ENCODE results near the gene RAB10. TPM values are rescaled to one million over a fixed set of nuclear protein-coding genes. Genes with fewer than 3 reads are reported as not detected.

Gene RAB10
- total and polyA plus RNA-seq, 2 of the 13 experiments (the other 11 are each of a cell fraction or from before 2014, with no cell fraction given), result 48.2 to 120 TPM

DNA sequence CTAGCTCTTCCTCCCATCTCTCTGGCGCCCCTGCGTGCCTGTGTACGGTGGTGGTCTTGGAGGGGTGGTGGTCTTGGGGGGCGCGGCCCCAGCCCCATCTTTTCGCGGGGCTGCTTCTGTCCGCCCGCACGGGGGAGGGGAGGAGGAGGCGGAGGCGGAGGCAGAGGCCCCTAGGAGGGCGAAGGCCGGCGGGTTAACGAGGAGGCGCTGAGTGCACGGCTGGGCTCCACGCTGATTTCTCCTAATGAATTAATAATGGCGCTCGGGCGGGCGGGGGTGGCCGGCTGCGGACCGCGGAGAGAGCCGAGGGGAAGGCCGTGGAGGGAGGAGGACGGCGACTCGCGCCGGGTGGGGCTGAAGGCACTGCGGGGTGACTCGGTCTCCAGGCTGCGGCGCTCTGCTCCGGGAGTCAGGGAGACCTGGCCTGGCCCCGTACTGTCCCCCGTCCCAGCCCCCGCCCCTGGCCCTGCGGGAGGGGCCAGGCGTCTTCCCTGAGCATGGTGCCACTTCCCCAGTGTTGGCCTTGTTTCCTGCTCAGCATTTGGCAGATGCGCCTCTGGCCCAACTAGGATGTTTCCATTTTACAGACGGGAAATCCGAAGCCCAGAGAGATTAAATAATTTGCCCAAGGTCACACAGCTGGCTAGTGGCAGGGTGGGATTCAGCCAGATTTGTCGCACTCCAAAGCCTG is 145.0 kb downstream of the RAB10 start (continued):
- TF ChIP-seq ZHX1 (CRISPR knock-in tag; IDR thresholded peaks at IDR 0.05; ENCODE audit: low read depth) (no peak), ZBTB2 (CRISPR knock-in tag; IDR thresholded peaks at IDR 0.05; ENCODE audit: low read depth) (no peak), ZBTB7A (CRISPR knock-in tag; IDR thresholded peaks at IDR 0.05) (peak; percentile 50; the same call in 1 of the 2 replicates), ZMYM3 (CRISPR knock-in tag; IDR thresholded peaks at IDR 0.05) (0 out of 2 replicates have a peak, but pooled peaks have one; percentile 53), ZNF317 (CRISPR knock-in tag; IDR thresholded peaks at IDR 0.05) (no peak), DNMT1 (CRISPR knock-in tag; IDR thresholded peaks at IDR 0.05) (no peak), NR3C1 (CRISPR knock-in tag; IDR thresholded peaks at IDR 0.05) (no peak), ZNF562 (CRISPR knock-in tag; IDR thresholded peaks at IDR 0.05; ENCODE audit: borderline replicate concordance) (no peak), FOXJ3 (CRISPR knock-in tag; IDR thresholded peaks at IDR 0.05; ENCODE audit: borderline replicate concordance) (no peak), KIAA2018 (CRISPR knock-in tag; IDR thresholded peaks at IDR 0.05; ENCODE audit: borderline replicate concordance) (no peak), ZNF329 (CRISPR knock-in tag; IDR thresholded peaks at IDR 0.05; ENCODE audit: low read depth) (no peak), ZSCAN21 (CRISPR knock-in tag; IDR thresholded peaks at IDR 0.05; ENCODE audit: borderline replicate concordance) (no peak)
- TF ChIP-seq, protein P1, sequence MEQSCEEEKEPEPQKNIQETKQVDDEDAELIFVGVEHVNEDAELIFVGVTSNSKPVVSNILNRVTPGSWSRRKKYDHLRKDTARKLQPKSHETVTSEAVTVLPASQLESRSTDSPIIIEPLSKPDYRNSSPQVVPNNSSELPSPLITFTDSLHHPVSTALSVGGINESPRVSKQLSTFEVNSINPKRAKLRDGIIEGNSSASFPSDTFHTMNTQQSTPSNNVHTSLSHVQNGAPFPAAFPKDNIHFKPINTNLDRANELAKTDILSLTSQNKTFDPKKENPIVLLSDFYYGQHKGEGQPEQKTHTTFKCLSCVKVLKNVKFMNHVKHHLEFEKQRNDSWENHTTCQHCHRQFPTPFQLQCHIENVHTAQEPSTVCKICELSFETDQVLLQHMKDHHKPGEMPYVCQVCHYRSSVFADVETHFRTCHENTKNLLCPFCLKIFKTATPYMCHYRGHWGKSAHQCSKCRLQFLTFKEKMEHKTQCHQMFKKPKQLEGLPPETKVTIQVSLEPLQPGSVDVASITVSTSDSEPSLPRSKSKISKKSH (CRISPR knock-in tag; IDR thresholded peaks at IDR 0.05; ENCODE audit: borderline replicate concordance), result no peak
- TF ChIP-seq, protein P2, sequence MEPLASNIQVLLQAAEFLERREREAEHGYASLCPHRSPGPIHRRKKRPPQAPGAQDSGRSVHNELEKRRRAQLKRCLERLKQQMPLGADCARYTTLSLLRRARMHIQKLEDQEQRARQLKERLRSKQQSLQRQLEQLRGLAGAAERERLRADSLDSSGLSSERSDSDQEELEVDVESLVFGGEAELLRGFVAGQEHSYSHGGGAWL (CRISPR knock-in tag; IDR thresholded peaks at IDR 0.05), result no peak

Measured in HepG2 (cell line).